NT2/D1 (cell line): Measurements from ENCODE around the gene ZCCHC4.
"Not testable (repeated sequence)": the region's sequence is repeated elsewhere in the genome, so short reads cannot be mapped to it uniquely, and the experiment has no call there.

ENCODE experiments used
- DNase-seq: peaks from one replicate; pipeline ENCODE4 v3.0.0-alpha.2; 2011; ENCODE audit warnings: low read depth, low spot score
- H3K27me3 ChIP-seq: 2 replicates; pipeline ENCODE4 v1.6.0; 2011; ENCODE audit warnings: mild to moderate bottlenecking; ENCODE audit not compliant: insufficient read length, insufficient read depth
- H3K36me3 ChIP-seq: 2 replicates; pipeline ENCODE4 v1.6.1; 2011; ENCODE audit warnings: mild to moderate bottlenecking, low read length, mixed read lengths; ENCODE audit not compliant: insufficient read depth, insufficient read length
- H3K4me1 ChIP-seq: 2 replicates; pipeline ENCODE4 v1.5.1; 2011; ENCODE audit not compliant: insufficient read depth, insufficient read length
- H3K4me3 ChIP-seq: 2 replicates; pipeline ENCODE4 v1.5.1; 2011; ENCODE audit warnings: low read depth; ENCODE audit not compliant: insufficient read length
- H3K9ac ChIP-seq: 2 replicates; pipeline ENCODE4 v1.6.0; 2011; ENCODE audit warnings: low read depth; ENCODE audit not compliant: insufficient read length
- H3K9me3 ChIP-seq: 2 replicates; pipeline ENCODE4 v1.5.1; 2011; ENCODE audit warnings: mild to moderate bottlenecking, low read length; ENCODE audit not compliant: insufficient read depth
- SUZ12 ChIP-seq: IDR thresholded peaks from 2 replicates; pipeline ENCODE4 v1.6.1; 2011; ENCODE audit not compliant: insufficient read length, insufficient read depth; ENCODE audit errors: extremely low read depth
- YY1 ChIP-seq: IDR thresholded peaks from 2 replicates; pipeline ENCODE4 v1.6.1; 2011; ENCODE audit not compliant: insufficient read length, insufficient read depth
- ZNF274 ChIP-seq: IDR thresholded peaks from 2 replicates; pipeline ENCODE4 v1.6.1; 2011; ENCODE audit warnings: mild to moderate bottlenecking, low read depth, low read length

ZCCHC4 gene

DNA sequence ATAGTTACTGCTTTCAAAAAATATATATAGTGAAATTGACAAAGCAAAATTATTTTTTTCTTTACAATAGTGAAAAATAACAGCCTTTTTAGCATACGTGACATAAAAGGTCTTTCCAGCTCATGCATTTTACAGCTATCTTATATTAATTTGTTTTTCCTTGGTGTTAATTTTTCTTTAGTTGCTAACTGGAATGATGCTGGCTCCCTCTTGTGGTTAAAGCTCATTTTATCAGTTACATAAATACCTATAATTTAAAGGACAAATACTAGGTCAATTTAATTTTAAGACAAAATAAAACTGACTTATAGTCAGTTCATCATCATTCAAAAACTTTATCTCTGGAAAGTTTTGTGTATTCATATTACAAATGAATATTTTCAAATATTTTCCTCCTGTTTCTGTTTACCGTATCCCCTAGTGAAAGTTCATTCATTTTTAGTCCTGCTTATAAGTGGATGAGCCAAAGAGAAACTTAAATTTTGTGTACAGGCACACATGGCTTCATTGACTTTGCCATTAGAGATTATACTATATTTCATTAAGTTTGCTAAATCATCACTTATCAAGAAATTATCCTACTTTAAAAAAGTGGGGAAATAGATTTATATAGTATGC is 54.5 kb downstream of the ZCCHC4 start:
- no peak overlapping the region for H3K4me3 ChIP-seq
- DNase-seq = no peak
- no peaks in the 10 kb centered on the region for H3K27me3 ChIP-seq
- no peaks in the 10 kb centered on the region for H3K4me1 ChIP-seq
- H3K9me3 ChIP-seq = no peaks in the 10 kb centered on the region
- no peak overlapping the region for H3K9ac ChIP-seq
- H3K36me3 ChIP-seq = peaks cover 54% of the 10 kb centered on the region
- no peak for TF ChIP-seq SUZ12
- TF ChIP-seq YY1 = no peak
- no peak for TF ChIP-seq ZNF274

DNA sequence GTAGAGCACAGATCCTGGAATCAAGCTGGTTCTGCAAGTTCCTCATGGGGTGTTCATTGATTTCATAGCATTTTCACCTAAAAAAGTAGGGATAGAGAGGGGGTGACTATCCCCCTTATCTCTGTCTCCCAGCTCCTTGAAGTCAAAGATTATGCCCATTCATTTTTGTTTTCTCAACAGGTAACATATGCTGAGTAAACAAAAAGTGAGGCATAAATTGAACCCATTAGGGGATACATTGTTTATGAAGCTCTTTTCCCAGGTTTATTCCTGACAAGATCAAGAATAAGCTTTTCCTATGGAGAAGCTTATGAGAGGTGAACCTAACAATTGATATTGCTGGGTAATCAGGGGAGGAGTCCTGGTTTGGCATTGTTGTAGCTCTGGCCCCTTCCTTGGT is 55.3 kb downstream of the ZCCHC4 start:
- peaks cover 55% of the 10 kb centered on the region for H3K36me3 ChIP-seq
- no peak for DNase-seq
- no peak overlapping the region for H3K9ac ChIP-seq
- no peak overlapping the region for H3K4me3 ChIP-seq
- H3K27me3 ChIP-seq = no peaks in the 10 kb centered on the region
- H3K4me1 ChIP-seq = no peaks in the 10 kb centered on the region
- TF ChIP-seq YY1 = no peak
- H3K9me3 ChIP-seq = no peaks in the 10 kb centered on the region

DNA sequence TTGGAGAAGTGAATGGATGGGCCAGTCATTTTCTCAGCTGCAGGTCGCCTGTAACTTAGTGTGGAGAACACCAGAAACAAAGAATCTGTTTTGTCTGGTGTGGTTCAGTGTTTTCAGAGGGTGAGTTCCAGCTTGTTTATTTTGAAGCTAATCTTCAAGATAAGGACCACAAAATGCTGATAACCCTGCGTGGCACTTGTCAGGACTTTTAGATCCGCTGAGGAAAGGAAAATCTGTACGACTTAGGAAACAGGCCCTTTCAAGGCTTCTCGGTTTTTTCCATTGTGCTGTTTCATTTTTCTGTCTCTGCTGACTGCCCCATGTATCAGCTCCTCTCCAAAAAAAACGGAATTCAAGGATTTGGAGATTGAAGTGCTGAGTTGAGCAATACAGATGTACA is 55.7 kb downstream of the ZCCHC4 start:
- H3K4me3 ChIP-seq = no peak overlapping the region
- TF ChIP-seq ZNF274 (no peak), SUZ12 (no peak), YY1 (no peak)
- H3K4me1 ChIP-seq = no peaks in the 10 kb centered on the region
- H3K9me3 ChIP-seq = no peaks in the 10 kb centered on the region
- no peak for DNase-seq
- no peaks in the 10 kb centered on the region for H3K27me3 ChIP-seq
- H3K36me3 ChIP-seq = peaks cover 57% of the 10 kb centered on the region
- H3K9ac ChIP-seq = no peak overlapping the region

DNA sequence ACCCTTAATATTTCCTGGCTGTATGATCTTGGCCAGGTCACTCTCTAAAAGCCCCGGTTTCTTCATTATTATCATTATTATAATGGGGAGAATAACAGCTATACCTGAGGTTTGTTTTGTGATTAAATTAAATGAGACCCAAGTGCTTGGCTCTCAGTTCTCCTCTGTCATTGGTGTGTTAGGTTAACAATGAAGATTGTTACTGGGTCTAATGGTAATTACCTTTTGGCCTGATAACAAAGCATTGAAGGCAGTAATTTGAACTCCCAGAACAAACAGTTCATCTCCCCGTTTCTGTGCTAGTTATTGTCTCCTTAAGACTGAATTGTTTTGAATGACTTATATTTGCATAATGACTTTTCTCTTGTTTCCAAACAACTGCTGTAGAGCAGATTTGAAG is 57.7 kb downstream of the ZCCHC4 start:
- no peak for DNase-seq
- no peak overlapping the region for H3K4me3 ChIP-seq
- no peaks in the 10 kb centered on the region for H3K9me3 ChIP-seq
- H3K36me3 ChIP-seq = peaks cover 44% of the 10 kb centered on the region
- no peak for TF ChIP-seq SUZ12
- no peak for TF ChIP-seq YY1
- TF ChIP-seq ZNF274 = no peak
- no peaks in the 10 kb centered on the region for H3K27me3 ChIP-seq
- H3K9ac ChIP-seq = no peak overlapping the region
- no peaks in the 10 kb centered on the region for H3K4me1 ChIP-seq

DNA sequence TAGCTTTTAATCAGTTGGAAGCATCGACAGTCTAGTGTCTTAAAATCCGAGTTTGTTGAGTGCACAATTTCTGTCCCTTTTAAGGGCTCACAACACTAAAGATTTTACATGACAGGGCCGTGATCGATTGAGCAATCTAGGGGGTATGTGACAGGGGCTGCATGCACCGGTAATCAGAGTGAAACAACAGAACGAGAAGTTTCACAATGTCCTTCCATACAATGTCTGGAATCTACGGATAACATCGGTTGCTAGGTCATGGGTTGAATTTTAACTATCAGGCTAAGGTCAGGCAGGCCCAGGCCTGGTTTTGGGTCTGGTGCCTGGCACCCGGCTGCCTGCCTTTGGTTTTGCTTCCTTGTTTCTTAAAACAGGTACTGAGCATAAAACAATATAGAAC is 60.0 kb downstream of the ZCCHC4 start:
- not testable (repeated sequence) for DNase-seq, H3K9me3 ChIP-seq, H3K9ac ChIP-seq, H3K4me1 ChIP-seq, H3K4me3 ChIP-seq, H3K27me3 ChIP-seq
- peaks cover 36% of the 10 kb centered on the region for H3K36me3 ChIP-seq

DNA sequence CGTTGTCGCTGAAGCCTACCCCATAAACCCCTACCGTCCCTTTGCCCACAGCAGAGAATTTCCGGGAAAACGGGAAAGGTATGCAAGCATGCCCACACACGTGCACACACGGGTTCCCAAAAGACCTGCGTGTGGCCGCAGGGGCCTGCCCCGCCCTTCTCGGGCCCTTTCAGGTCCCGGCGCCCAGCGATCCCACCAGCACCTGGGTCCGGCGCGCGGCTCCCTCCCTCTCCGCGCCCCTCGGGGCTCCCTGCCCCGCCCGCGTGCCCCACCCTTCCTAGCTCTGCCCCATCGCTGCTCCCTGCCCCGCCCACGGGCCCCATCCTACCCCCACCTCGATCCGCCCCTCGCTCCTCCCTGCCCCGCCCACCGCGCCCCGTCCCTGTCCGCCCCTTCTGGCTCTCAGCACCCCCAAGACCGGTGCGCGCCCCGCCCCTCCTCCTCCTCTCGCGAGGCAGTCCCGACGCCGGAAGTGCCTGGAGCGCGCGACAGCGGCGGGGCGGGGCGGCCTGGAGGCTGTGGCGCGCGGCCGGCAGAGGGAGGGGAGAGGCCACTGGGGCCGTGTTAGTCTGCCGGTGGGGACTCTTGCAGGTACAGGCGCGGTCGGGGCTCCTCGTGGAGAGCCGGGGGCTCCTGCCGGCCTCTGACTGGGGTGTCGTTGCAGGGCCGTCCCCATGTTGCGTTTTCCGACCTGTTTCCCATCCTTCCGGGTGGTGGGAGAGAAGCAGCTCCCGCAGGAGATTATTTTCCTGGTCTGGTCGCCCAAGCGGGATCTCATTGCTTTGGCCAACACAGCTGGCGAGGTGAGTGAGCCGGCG is 64.4 kb downstream of the ZCCHC4 start, which contains the start of gene ANAPC4:
TSS of gene ANAPC4 (plus strand) at position 510 of the 818 bp plus-strand sequence. CDS start at position 675, 165 bp downstream.
- peaks cover 34% of the 10 kb centered on the region for H3K36me3 ChIP-seq
- peak within 1 kb of the TSS; percentile 87 for H3K4me3 ChIP-seq
- no peak for TF ChIP-seq ZNF274
- no peak for TF ChIP-seq SUZ12
- TF ChIP-seq YY1 = no peak
- H3K4me1 ChIP-seq = peaks cover 6% of the 10 kb centered on the region
- no peaks in the 10 kb centered on the region for H3K9me3 ChIP-seq
- no peaks in the 10 kb centered on the region for H3K27me3 ChIP-seq
- peak; percentile 92 for DNase-seq
- H3K9ac ChIP-seq = peak within 1 kb of the TSS; percentile 96

DNA sequence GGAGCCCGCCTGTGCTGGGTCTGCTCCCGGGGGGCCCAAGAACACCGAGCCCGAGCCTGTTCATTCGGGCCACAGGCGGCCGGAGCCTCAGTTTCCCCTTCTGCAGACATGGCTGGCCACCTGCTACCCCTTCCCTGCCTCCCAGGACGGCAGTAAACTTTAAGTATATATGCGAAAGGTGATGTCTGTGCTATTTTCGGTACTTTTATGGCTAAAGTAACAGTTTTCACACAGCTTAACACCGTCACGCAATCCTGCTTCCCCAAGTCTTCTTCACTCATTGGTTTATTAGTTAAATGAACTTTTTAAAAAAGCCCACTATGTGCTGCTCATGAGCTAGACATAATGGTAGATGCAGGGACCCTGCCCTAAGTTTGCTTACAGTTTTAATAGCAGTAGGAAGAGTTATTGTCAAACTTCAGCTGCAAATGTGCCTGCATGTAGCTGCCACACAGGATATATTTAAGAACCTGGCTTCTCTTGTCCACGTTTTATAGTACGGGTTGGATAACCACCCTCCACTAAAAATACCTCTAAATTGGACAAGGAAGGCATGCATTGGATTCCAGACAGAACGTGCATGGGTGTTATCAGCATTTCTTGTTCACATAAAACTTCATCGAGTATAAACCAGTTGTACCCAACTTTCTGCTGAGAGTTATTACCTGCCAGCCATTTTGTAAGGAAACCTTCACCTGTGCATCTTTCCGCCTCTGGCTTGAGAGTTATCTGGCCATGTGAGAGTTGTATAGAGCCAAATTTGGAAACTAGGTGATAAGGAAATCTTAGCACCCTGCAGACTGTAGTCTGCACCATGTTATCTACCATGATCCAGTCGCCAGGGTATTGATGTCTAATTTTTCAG is 65.2 kb downstream of the ZCCHC4 start:
- Histone ChIP-seq H3K9ac (peak overlapping the region; percentile 96), H3K4me3 (peak overlapping the region; percentile 87), H3K4me1 (peaks cover 6% of the 10 kb centered on the region), H3K27me3 (no peaks in the 10 kb centered on the region), H3K36me3 (peaks cover 33% of the 10 kb centered on the region), H3K9me3 (no peaks in the 10 kb centered on the region)
- DNase-seq = no peak
- no peak for TF ChIP-seq SUZ12
- TF ChIP-seq YY1 = no peak
- no peak for TF ChIP-seq ZNF274
